Endothelial cell of umbilical vein (primary cell): ENCODE data around the gene INMT. TPM values are rescaled to one million over a fixed set of nuclear protein-coding genes. Genes with fewer than 3 reads are reported as not detected.

Source experiments
- BruUV-seq: library from RNA; stranded (reverse); fragments of 400-500 nt; replicated peaks from 2 replicates; lab custom pipeline; 2021; lab: Mats Ljungman, UMichigan
- CTCF ChIA-PET: fragments of 300-600, 350-600 bp; sonication (Branson Sonifier 250); formaldehyde crosslinking; loops from one replicate; lab custom pipeline; 2021; ENCODE audit warnings: antibody characterized with exemption, inconsistent platforms; lab: Charles Lee
- POLR2A ChIA-PET: fragments of 300-600, 350-600 bp; sonication (Branson Sonifier 250); formaldehyde crosslinking; loops from one replicate; lab custom pipeline; 2021; ENCODE audit warnings: antibody characterized with exemption, inconsistent platforms; lab: Charles Lee
- DNase-seq: peaks from one replicate; pipeline ENCODE4 v3.0.0-alpha.2; 2011; ENCODE audit warnings: low read depth, low spot score
- FAIRE-seq: peaks from 2 replicates; lab custom pipeline; 2011; peaks lifted over from hg19 to GRCh38; lab: Jason Lieb, UNC
- H2AFZ ChIP-seq: 2 replicates; pipeline ENCODE4 v1.6.0; 2012; ENCODE audit warnings: low read depth, low read length, control low read depth, inconsistent platforms
- H3K27ac ChIP-seq: 2 replicates; pipeline ENCODE4 v1.5.1; 2011; ENCODE audit warnings: low read depth, mild to moderate bottlenecking, control low read depth, low read length, moderate library complexity; ENCODE audit not compliant: insufficient read depth
- H3K27me3 ChIP-seq, 2 experiments: 2 replicates each; pipeline versions ENCODE4 v1.6.0 to v1.6.1; 2011; ENCODE audit warnings: low read length in 2 of 2, mixed read lengths in 1 of 2; ENCODE audit not compliant: control insufficient read depth in 2 of 2, insufficient read depth in 2 of 2
- H3K36me3 ChIP-seq, 2 experiments: 2 replicates in 1 of 2; 3 replicates in 1 of 2; pipeline ENCODE4 v1.5.1; 2011; ENCODE audit warnings: low read length in 2 of 2, mild to moderate bottlenecking in 1 of 2, moderate library complexity in 1 of 2; ENCODE audit not compliant: control insufficient read depth in 2 of 2, insufficient read depth in 2 of 2; ENCODE audit errors: extremely low read depth in 1 of 2
- H3K4me1 ChIP-seq: 3 replicates; pipeline ENCODE4 v1.5.1; 2011; ENCODE audit warnings: mild to moderate bottlenecking, low read length; ENCODE audit not compliant: control insufficient read depth, insufficient read depth; ENCODE audit errors: extremely low read depth
- H3K4me2 ChIP-seq: 2 replicates; pipeline ENCODE4 v1.6.1; 2011; ENCODE audit warnings: low read length, control low read depth, mixed read lengths; ENCODE audit not compliant: insufficient read depth
- H3K4me3 ChIP-seq, 3 experiments: fragments of 200-600 bp in 1 of 3; sonication (generic), shearing (Covaris generic) in 1 of 3; replicated peaks in 1 of 3; 2 replicates each; pipeline ENCODE4 v1.5.1; 2011 to 2016; ENCODE audit warnings: control low read depth in 3 of 3, low read length in 3 of 3, mild to moderate bottlenecking in 2 of 3, inconsistent platforms in 1 of 3, low read depth in 1 of 3, moderate library complexity in 1 of 3; ENCODE audit not compliant: insufficient read depth in 1 of 3
- H3K79me2 ChIP-seq: 2 replicates; pipeline ENCODE4 v1.6.0; 2012; ENCODE audit warnings: low read length, inconsistent platforms; ENCODE audit not compliant: control insufficient read depth, insufficient read depth
- H3K9ac ChIP-seq: replicated peaks from 2 replicates; pipeline ENCODE3; 2011; ENCODE audit warnings: low read length, control low read depth; ENCODE audit not compliant: insufficient read depth; ENCODE audit errors: extremely low read depth
- H3K9me1 ChIP-seq: replicated peaks from 3 replicates; pipeline ENCODE4 v1.6.0; 2011; ENCODE audit warnings: mild to moderate bottlenecking, low read length; ENCODE audit not compliant: control insufficient read depth, insufficient read depth; ENCODE audit errors: extremely low read depth
- H3K9me3 ChIP-seq: replicated peaks from 2 replicates; pipeline ENCODE4 v1.5.1; 2012; ENCODE audit warnings: low read length, inconsistent platforms; ENCODE audit not compliant: control insufficient read depth, insufficient read depth
- H4K20me1 ChIP-seq: replicated peaks from 2 replicates; pipeline ENCODE3; 2011; ENCODE audit warnings: mild to moderate bottlenecking, low read length; ENCODE audit not compliant: control insufficient read depth, insufficient read depth; ENCODE audit errors: extremely low read depth
- EZH2 ChIP-seq: IDR thresholded peaks from 2 replicates; pipeline ENCODE4 v1.6.1; 2012; ENCODE audit warnings: borderline replicate concordance, low read depth, mild to moderate bottlenecking, moderate library complexity, low read length, inconsistent platforms; ENCODE audit not compliant: severe bottlenecking
- FOS ChIP-seq: IDR thresholded peaks from 2 replicates; pipeline ENCODE4 v1.6.1; 2011; ENCODE audit warnings: mild to moderate bottlenecking, low read length, moderate library complexity, borderline replicate concordance; ENCODE audit not compliant: insufficient read depth
- GATA2 ChIP-seq: IDR thresholded peaks from 2 replicates; pipeline ENCODE4 v1.7.0; 2011; ENCODE audit warnings: low read depth, mild to moderate bottlenecking, moderate library complexity, mixed read lengths, low read length; ENCODE audit not compliant: insufficient read length, insufficient read depth
- JUN ChIP-seq: IDR thresholded peaks from 2 replicates; pipeline ENCODE4 v1.6.1; 2011; ENCODE audit warnings: borderline replicate concordance, low read depth; ENCODE audit not compliant: insufficient read length, insufficient read depth
- MYC ChIP-seq: IDR thresholded peaks from one replicate; pipeline ENCODE4 v1.6.1; 2011; ENCODE audit warnings: mild to moderate bottlenecking, low read depth, low read length
- POLR2A ChIP-seq: IDR thresholded peaks from 2 replicates; pipeline ENCODE4 v1.6.1; 2012; ENCODE audit warnings: low read depth, mild to moderate bottlenecking, control low read depth, low read length
- POLR2AphosphoS5 ChIP-seq: IDR thresholded peaks from 2 replicates; pipeline ENCODE4 v1.6.1; 2012; ENCODE audit warnings: low read depth, mild to moderate bottlenecking, control low read depth, low read length, moderate library complexity; ENCODE audit not compliant: insufficient read depth
- dilution Hi-C: fragments of 300-500 bp; cut with MboI; formaldehyde crosslinking; loops from one replicate; pipeline ENCODE4 v1.15.0; 2019; ENCODE audit warnings: low sequenced_read_pairs; ENCODE audit not compliant: extremely low pct_ligation_motif_present
- intact Hi-C: fragments of 100-400 bp; cut with micrococcal nuclease; formaldehyde crosslinking; loops from one replicate; pipeline ENCODE4 v1.10.0; 2022
- polyA plus RNA-seq, 4 experiments: library from polyadenylated mRNA; depleted of rRNA in 3 of 4; stranded (reverse) in 3 of 4; unstranded in 1 of 4; fragments of >200 nt; gene quantifications; 2 replicates each; pipeline versions ENCODE4 v1.2.1 to v1.2.3, GENCODE V29; 2011 to 2012; ENCODE audit warnings: missing spikeins in 1 of 4
- total RNA-seq: library from RNA; stranded (reverse); gene quantifications from 2 replicates; pipeline ENCODE4 v1.2.3, GENCODE V29; 2021
- TF ChIP-seq, protein P1 (sequence below), 2 donors: IDR thresholded peaks; 1 replicate in 1 of 2; 2 replicates in 1 of 2; pipeline ENCODE4 v1.5.1; 2011; ENCODE audit warnings: low read length in 2 of 2, mild to moderate bottlenecking in 2 of 2, moderate library complexity in 2 of 2, control low read depth in 1 of 2, inconsistent platforms in 1 of 2, low read depth in 1 of 2; ENCODE audit not compliant: insufficient read depth in 1 of 2; ENCODE audit errors: extremely low read depth in 1 of 2
- TF ChIP-seq, protein P2 (sequence below): IDR thresholded peaks from 2 replicates; pipeline ENCODE4 v1.6.1; 2011; ENCODE audit not compliant: insufficient read depth, insufficient read length

Gene INMT
- total and polyA plus RNA-seq, 2 donors (not counting 3 experiments of a cell fraction or from before 2014, with no cell fraction given), result not detected

DNA sequence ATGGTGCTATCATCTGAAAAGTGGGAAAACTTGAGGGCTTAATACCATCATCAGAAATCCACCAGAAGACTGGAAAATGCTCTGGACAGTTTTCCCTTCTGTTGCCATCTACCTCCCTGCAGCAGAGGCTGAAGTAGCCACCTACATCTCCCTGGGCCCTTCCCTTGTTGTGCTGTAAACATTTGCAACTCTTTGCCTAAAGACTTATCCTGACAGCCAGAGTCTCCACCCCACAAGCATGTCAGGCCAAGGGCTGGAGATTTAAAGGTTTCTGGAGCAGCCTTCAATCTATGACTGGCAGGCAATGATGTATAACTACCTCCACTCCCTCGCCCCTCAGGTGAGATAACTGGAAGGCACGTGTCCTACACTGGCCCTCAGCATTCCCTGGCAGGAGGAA is 29.7 kb upstream of the INMT start:
- FAIRE-seq (no peak), DNase-seq (no peak)
- TF ChIP-seq POLR2A (no peak), MYC (no peak), GATA2 (no peak), EZH2 (no peak), JUN (no peak), POLR2AphosphoS5 (no peak), FOS (no peak)
- TF ChIP-seq, protein P1, sequence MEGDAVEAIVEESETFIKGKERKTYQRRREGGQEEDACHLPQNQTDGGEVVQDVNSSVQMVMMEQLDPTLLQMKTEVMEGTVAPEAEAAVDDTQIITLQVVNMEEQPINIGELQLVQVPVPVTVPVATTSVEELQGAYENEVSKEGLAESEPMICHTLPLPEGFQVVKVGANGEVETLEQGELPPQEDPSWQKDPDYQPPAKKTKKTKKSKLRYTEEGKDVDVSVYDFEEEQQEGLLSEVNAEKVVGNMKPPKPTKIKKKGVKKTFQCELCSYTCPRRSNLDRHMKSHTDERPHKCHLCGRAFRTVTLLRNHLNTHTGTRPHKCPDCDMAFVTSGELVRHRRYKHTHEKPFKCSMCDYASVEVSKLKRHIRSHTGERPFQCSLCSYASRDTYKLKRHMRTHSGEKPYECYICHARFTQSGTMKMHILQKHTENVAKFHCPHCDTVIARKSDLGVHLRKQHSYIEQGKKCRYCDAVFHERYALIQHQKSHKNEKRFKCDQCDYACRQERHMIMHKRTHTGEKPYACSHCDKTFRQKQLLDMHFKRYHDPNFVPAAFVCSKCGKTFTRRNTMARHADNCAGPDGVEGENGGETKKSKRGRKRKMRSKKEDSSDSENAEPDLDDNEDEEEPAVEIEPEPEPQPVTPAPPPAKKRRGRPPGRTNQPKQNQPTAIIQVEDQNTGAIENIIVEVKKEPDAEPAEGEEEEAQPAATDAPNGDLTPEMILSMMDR (IDR thresholded peaks at IDR 0.05; ENCODE audit: extremely low read depth in 1 of 2, insufficient read depth in 1 of 2, low read depth in 1 of 2, low read length in 2 of 2), result no peak
- TF ChIP-seq, protein P2, sequence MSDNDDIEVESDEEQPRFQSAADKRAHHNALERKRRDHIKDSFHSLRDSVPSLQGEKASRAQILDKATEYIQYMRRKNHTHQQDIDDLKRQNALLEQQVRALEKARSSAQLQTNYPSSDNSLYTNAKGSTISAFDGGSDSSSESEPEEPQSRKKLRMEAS, result no peak
- ChIA-PET CTCF (no interaction called here), POLR2A (no interaction called here)
- dilution Hi-C loops (no loop called here), intact Hi-C loops (no loop called here)
- H3K4me1 ChIP-seq, result no peaks in the 10 kb centered on the region
- no peak overlapping the region for H3K9ac ChIP-seq
- H3K9me1 ChIP-seq, result no peaks in the 10 kb centered on the region
- BruUV-seq, result no TSS peak
- no peaks in the 10 kb centered on the region for H3K9me3 ChIP-seq
- no peak overlapping the region for H3K4me2 ChIP-seq
- no peak overlapping the region for H3K27ac ChIP-seq
- H2AFZ ChIP-seq, result no peak overlapping the region
- no peaks in the 10 kb centered on the region for H3K36me3 ChIP-seq
- H4K20me1 ChIP-seq, result no peaks in the 10 kb centered on the region
- H3K79me2 ChIP-seq, result no peaks in the 10 kb centered on the region
- peaks cover 1 to 6% of the 10 kb centered on the region in 2 experiments for H3K27me3 ChIP-seq
- H3K4me3 ChIP-seq, result no peak overlapping the region
